Naive thymus-derived CD8-positive, alpha-beta T cell (primary cell): Measurements from ENCODE around the gene NSUN2. TPM values are rescaled to one million over a fixed set of nuclear protein-coding genes. Genes with fewer than 3 reads are reported as not detected.
A peak's percentile ranks its signal among the peaks of the same experiment; 100 is the strongest.

ENCODE experiments used
- ATAC-seq, 2 donors: fragments of 150-1000 bp; cut with Tn5 transposase in 1 of 2; sonication (Bioruptor Pico), chemical (Tn5 transposase) in 1 of 2; 1 replicate in 1 of 2; 2 replicates in 1 of 2; pipeline ENCODE4 v1.10.0; 2021; ENCODE audit warnings: mild to moderate bottlenecking in 2 of 2, moderate library complexity in 2 of 2
- POLR2A ChIA-PET: fragments of 350-600 bp; sonication (Branson Sonifier 250); formaldehyde crosslinking; loops from one replicate; lab custom pipeline; 2021; ENCODE audit warnings: antibody characterized with exemption; lab: Charles Lee
- DNase-seq, 10 donors: peaks; one replicate each; pipeline versions ENCODE4 v3.0.0 to v3.0.0-alpha.2; 2020 to 2022
- H3K27ac Mint-ChIP-seq, 10 donors: one replicate each; pipeline ENCODE4 v1.8.0; 2020 to 2022; ENCODE audit warnings: mild to moderate bottlenecking in 10 of 10, mixed read lengths in 10 of 10, moderate library complexity in 4 of 10, inconsistent platforms in 1 of 10
- H3K27me3 Mint-ChIP-seq, 5 donors: one replicate each; pipeline ENCODE4 v1.8.0; 2021 to 2022; ENCODE audit warnings: mixed read lengths in 5 of 5
- H3K36me3 Mint-ChIP-seq, 3 donors: one replicate each; pipeline ENCODE4 v1.8.0; 2020 to 2022; ENCODE audit warnings: mixed read lengths in 3 of 3, mild to moderate bottlenecking in 2 of 3, inconsistent platforms in 1 of 3
- H3K4me1 Mint-ChIP-seq, 4 donors: one replicate each; pipeline ENCODE4 v1.8.0; 2021 to 2022; ENCODE audit warnings: mixed read lengths in 4 of 4
- H3K4me3 Mint-ChIP-seq, 10 donors: one replicate each; pipeline ENCODE4 v1.8.0; 2020 to 2022; ENCODE audit warnings: mild to moderate bottlenecking in 10 of 10, mixed read lengths in 10 of 10, moderate library complexity in 6 of 10, inconsistent platforms in 1 of 10
- H3K9me3 Mint-ChIP-seq, 9 donors: one replicate each; pipeline ENCODE4 v1.8.0; 2020 to 2022; ENCODE audit warnings: mixed read lengths in 9 of 9, mild to moderate bottlenecking in 3 of 9, inconsistent platforms in 1 of 9, moderate library complexity in 1 of 9
- polyA plus RNA-seq, 3 donors: library from polyadenylated mRNA; unstranded; fragments of 300-500 nt; fragmentation: Illumina TruSeq; gene quantifications; one replicate each; pipeline ENCODE4 v1.2.3, GENCODE V29; 2021
- total RNA-seq, 8 experiments: library from RNA in 2 of 8; stranded (reverse) in 2 of 8; gene quantifications; one replicate each; pipeline ENCODE4 v1.2.3 and lab custom pipeline; 2021 to 2026

Gene NSUN2
- total and polyA plus RNA-seq, 5 experiments from 2014 or later = 18.3 to 86.5 (median 48.7) TPM

- no peak overlapping the region for H3K27ac Mint-ChIP-seq
- ATAC-seq (no peak), DNase-seq (no peak)
- no peak overlapping the region for H3K4me3 Mint-ChIP-seq
- peaks cover 0 to 2% (median under 1%) of the 10 kb centered on the region in 4 donors for H3K4me1 Mint-ChIP-seq
- no peaks in the 10 kb centered on the region for H3K27me3 Mint-ChIP-seq
- H3K36me3 Mint-ChIP-seq = peaks cover 18 to 86% (median 45%) of the 10 kb centered on the region in 3 donors
- H3K9me3 Mint-ChIP-seq = no peaks in the 10 kb centered on the region
- POLR2A ChIA-PET = no interaction called here
Observed at GRCh38 chr5:6599739-6600138, 33.1 kb downstream of the NSUN2 start.

GRCh38 chr5:6598351-6598900 is 34.4 kb downstream of the NSUN2 start:
- POLR2A ChIA-PET = no interaction called here
- Mint-ChIP-seq H3K36me3 (peaks cover 18 to 74% (median 42%) of the 10 kb centered on the region in 3 donors), H3K27ac (peak overlapping the region in 2 of 10 donors; percentile 36 to 65), H3K4me3 (no peak overlapping the region), H3K4me1 (peaks cover 0 to 2% (median under 1%) of the 10 kb centered on the region in 4 donors), H3K27me3 (no peaks in the 10 kb centered on the region), H3K9me3 (no peaks in the 10 kb centered on the region)
- ATAC-seq (no peak), DNase-seq (no peak)

GRCh38 chr5:6597557-6597956 is 35.3 kb downstream of the NSUN2 start:
- H3K9me3 Mint-ChIP-seq = no peaks in the 10 kb centered on the region
- H3K4me1 Mint-ChIP-seq = peaks cover 0 to 2% (median under 1%) of the 10 kb centered on the region in 4 donors
- no peaks in the 10 kb centered on the region for H3K27me3 Mint-ChIP-seq
- no peak for ATAC-seq
- no peak for DNase-seq
- H3K27ac Mint-ChIP-seq = peak overlapping the region in 1 of 10 donors; percentile 21
- no peak overlapping the region for H3K4me3 Mint-ChIP-seq
- H3K36me3 Mint-ChIP-seq = peaks cover 18 to 67% (median 41%) of the 10 kb centered on the region in 3 donors
- POLR2A ChIA-PET = no interaction called here

GRCh38 chr5:6596388-6596787 is 36.5 kb downstream of the NSUN2 start:
- ATAC-seq (no peak), DNase-seq (no peak)
- peaks cover 10 to 55% (median 35%) of the 10 kb centered on the region in 3 donors for H3K36me3 Mint-ChIP-seq
- peaks cover 0 to 1% (median 0%) of the 10 kb centered on the region in 5 donors for H3K27me3 Mint-ChIP-seq
- POLR2A ChIA-PET = no interaction called here
- no peaks in the 10 kb centered on the region for H3K4me1 Mint-ChIP-seq
- H3K4me3 Mint-ChIP-seq = no peak overlapping the region
- H3K27ac Mint-ChIP-seq = peak overlapping the region in 1 of 10 donors; percentile 26
- no peaks in the 10 kb centered on the region for H3K9me3 Mint-ChIP-seq

GRCh38 chr5:6595405-6595804 is 37.4 kb downstream of the NSUN2 start:
- POLR2A ChIA-PET = no interaction called here
- Mint-ChIP-seq H3K9me3 (no peaks in the 10 kb centered on the region), H3K4me3 (no peak overlapping the region), H3K27me3 (peaks cover 0 to 1% (median 0%) of the 10 kb centered on the region in 5 donors), H3K36me3 (peaks cover 10 to 46% (median 30%) of the 10 kb centered on the region in 3 donors), H3K4me1 (no peaks in the 10 kb centered on the region), H3K27ac (no peak overlapping the region)
- no peak for ATAC-seq
- no peak for DNase-seq

DNA sequence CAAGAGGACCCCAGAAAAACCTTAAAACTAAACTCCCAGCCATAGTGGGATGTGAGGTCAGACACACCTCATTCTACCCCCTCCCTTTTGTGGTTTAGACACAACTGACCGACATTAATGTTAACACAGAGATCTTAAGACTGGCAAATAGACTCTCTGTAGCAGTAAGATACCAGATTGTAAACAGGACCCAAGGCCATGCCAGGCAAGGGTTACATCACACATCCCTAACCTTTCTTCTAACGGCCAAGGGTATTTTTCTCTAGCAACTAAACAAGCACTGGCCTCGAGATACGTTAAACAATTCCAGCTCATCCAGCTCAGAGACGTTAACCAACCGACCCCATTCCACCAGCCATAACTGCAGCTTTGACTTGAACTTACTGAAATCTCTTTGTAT is 38.8 kb downstream of the NSUN2 start:
- no peak overlapping the region for H3K4me3 Mint-ChIP-seq
- peaks cover 10 to 33% (median 25%) of the 10 kb centered on the region in 3 donors for H3K36me3 Mint-ChIP-seq
- peak overlapping the region in 1 of 10 donors; percentile 18 for H3K27ac Mint-ChIP-seq
- H3K9me3 Mint-ChIP-seq = no peaks in the 10 kb centered on the region
- no peak for ATAC-seq
- H3K4me1 Mint-ChIP-seq = no peaks in the 10 kb centered on the region
- POLR2A ChIA-PET = no interaction called here
- peaks cover 0 to 1% (median 0%) of the 10 kb centered on the region in 5 donors for H3K27me3 Mint-ChIP-seq
- DNase-seq = no peak

DNA sequence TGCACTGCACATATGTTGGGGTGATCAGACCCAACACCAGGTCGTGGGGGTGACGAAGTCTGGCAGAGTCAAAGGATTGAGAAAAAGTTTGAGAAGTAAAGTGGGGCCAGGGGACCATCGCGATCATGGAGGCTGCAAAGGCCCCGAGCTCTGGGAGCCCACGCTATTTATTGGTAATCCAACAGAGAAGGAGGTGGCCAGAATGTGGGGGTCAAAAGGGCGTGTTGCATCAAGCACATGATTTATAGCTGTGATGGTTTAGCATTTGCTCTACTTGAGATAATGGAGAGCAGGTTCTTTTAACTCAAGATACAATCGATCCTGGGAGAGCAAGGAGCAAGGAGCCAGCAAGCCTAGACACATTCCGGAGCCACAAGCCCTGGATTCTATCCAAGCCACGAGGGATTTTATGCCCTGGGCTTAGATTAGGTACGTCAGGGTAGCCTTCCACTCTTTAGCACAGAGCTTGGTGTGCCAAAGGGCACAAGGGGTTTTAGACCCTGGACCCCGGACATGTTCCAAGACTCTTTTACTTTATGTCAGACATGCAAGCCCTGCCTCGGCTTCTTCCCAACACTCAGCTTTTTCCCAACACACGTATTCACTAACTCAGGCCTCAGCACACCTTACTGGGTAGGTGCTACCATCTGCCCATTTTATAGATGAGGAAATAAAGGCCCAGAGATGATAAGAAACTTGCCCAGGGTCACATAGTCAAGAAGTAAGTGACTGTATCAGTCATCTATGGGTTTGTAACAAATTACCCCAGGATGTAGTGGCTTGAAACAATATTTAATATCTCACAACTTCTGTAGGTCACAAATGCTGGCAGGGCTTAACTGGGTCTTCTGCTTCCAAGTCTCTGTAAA is 39.5 kb downstream of the NSUN2 start:
- H3K9me3 Mint-ChIP-seq = no peaks in the 10 kb centered on the region
- H3K4me3 Mint-ChIP-seq = no peak overlapping the region

DNA sequence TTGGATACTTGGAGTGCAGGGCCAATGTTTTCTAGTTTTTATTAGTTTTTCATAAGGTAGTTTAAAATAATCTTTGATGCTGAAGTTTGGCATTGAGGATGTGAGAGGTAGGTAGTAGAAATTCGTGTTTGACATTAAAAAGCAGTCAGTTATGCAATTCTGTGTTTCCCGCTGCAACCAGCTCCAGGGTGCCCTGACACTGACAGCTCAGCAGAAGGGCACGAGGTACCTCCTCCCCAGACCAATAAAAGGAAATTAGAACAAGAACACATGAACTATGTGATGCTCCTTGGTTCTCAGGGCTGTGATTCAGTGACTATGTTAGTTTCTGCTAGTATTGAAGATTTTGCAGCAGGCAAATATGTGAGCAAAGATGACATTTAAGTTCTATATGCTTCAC is 40.2 kb downstream of the NSUN2 start:
- POLR2A ChIA-PET = no interaction called here

More for the DNA sequence above, 39.5 kb downstream of the NSUN2 start:
- no peaks in the 10 kb centered on the region for H3K4me1 Mint-ChIP-seq
- peaks cover 0 to 1% (median 0%) of the 10 kb centered on the region in 5 donors for H3K27me3 Mint-ChIP-seq
- POLR2A ChIA-PET = no interaction called here
- ATAC-seq = no peak
- H3K27ac Mint-ChIP-seq = peak overlapping the region in 1 of 10 donors; percentile 57
- no peak for DNase-seq
- H3K36me3 Mint-ChIP-seq = peaks cover 6 to 26% (median 22%) of the 10 kb centered on the region in 3 donors

DNA sequence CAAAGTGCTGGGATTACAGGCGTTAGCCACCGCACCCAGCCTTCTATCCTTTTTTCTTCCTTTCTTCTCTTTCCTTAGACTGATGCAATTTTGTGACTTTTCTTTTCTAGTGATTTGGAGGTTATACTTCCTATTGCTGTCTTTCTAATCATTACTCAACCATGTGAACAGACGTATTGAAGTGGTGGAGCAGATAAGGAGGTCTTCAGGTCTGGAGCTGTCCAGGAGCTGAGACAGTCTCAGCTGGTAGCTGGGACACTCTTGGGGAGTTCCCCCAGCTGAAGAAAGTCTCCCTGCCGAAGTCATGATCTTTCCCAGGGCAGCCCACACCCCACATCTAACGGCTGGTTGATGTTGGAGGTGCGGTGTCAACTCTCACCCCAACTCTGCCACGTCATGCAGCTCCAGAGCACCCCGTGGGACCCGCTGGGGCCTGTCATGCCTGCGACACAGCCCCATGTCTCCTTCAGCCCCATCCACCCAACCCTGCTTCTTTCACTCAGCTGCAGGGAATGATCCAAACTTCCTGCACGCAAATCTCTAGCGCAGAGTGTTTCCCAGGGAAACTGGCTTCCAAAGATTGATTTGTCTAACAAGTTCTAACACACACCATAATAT is 41.1 kb downstream of the NSUN2 start:
- POLR2A ChIA-PET = interaction anchor here (0.7 kb wide), 1 partner anchor 28 kb away, joined by 4 read pairs; no protein-coding TSS in a partner anchor
- ATAC-seq (no peak), DNase-seq (no peak)
- H3K36me3 Mint-ChIP-seq = peaks cover 0 to 12% (median 8%) of the 10 kb centered on the region in 3 donors
- H3K27me3 Mint-ChIP-seq = peaks cover 0 to 6% (median 1%) of the 10 kb centered on the region in 5 donors
- no peaks in the 10 kb centered on the region for H3K4me1 Mint-ChIP-seq
- no peaks in the 10 kb centered on the region for H3K9me3 Mint-ChIP-seq
- peak overlapping the region in 1 of 10 donors; percentile 32 for H3K27ac Mint-ChIP-seq
- no peak overlapping the region for H3K4me3 Mint-ChIP-seq

More for the DNA sequence above, 40.2 kb downstream of the NSUN2 start:
- peaks cover 0 to 1% (median 0%) of the 10 kb centered on the region in 5 donors for H3K27me3 Mint-ChIP-seq
- ATAC-seq = no peak
- no peak overlapping the region for H3K27ac Mint-ChIP-seq
- H3K36me3 Mint-ChIP-seq = peaks cover 6 to 20% (median 16%) of the 10 kb centered on the region in 3 donors
- H3K4me1 Mint-ChIP-seq = no peaks in the 10 kb centered on the region
- H3K9me3 Mint-ChIP-seq = no peaks in the 10 kb centered on the region
- DNase-seq = no peak
- no peak overlapping the region for H3K4me3 Mint-ChIP-seq

DNA sequence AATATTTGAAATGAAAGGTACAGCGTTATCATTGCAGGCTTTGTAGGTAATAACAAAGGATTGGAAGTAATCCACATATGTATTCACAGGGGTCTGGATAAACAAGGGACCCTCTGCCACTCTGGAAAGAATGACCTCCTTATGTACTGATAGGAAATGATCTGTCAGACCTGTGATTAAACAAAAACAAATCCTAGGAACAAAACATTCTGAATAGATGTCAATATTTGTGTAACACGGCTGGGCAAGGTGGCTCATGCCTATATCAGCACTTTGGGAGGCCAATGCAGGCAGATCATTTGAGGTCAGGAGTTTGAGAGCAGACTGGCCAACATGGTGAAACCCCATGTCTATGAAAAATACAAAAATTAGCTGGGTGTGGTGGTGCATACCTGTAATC is 42.3 kb downstream of the NSUN2 start:
- DNase-seq (no peak), ATAC-seq (no peak)
- H3K4me3 Mint-ChIP-seq = no peak overlapping the region
- H3K36me3 Mint-ChIP-seq = peaks cover 0 to under 1% (median under 1%) of the 10 kb centered on the region in 3 donors
- H3K4me1 Mint-ChIP-seq = peaks cover 0 to 2% (median 0%) of the 10 kb centered on the region in 4 donors
- peak overlapping the region in 1 of 10 donors; percentile 7 for H3K27ac Mint-ChIP-seq
- POLR2A ChIA-PET = no interaction called here
- H3K27me3 Mint-ChIP-seq = peaks cover 5 to 13% (median 10%) of the 10 kb centered on the region in 5 donors
- no peaks in the 10 kb centered on the region for H3K9me3 Mint-ChIP-seq

GRCh38 chr5:6587171-6587570 is 45.7 kb downstream of the NSUN2 start:
- Mint-ChIP-seq H3K27me3 (peaks cover 23 to 41% (median 34%) of the 10 kb centered on the region in 5 donors), H3K36me3 (no peaks in the 10 kb centered on the region), H3K4me3 (no peak overlapping the region), H3K27ac (no peak overlapping the region), H3K9me3 (no peaks in the 10 kb centered on the region), H3K4me1 (peaks cover 0 to 3% (median 2%) of the 10 kb centered on the region in 4 donors)
- no peak for ATAC-seq
- DNase-seq = no peak
- POLR2A ChIA-PET = no interaction called here

- H3K27ac Mint-ChIP-seq = no peak overlapping the region
- POLR2A ChIA-PET = no interaction called here
- no peak for DNase-seq
- no peak overlapping the region for H3K4me3 Mint-ChIP-seq
- peaks cover 0 to 3% (median 2%) of the 10 kb centered on the region in 4 donors for H3K4me1 Mint-ChIP-seq
- no peaks in the 10 kb centered on the region for H3K36me3 Mint-ChIP-seq
- H3K9me3 Mint-ChIP-seq = no peaks in the 10 kb centered on the region
- H3K27me3 Mint-ChIP-seq = peaks cover 27 to 46% (median 38%) of the 10 kb centered on the region in 5 donors
- ATAC-seq = no peak
Observed at GRCh38 chr5:6586647-6587042, 46.2 kb downstream of the NSUN2 start.
